Smooth muscle cell (in vitro differentiated cells): ENCODE data around the gene DOK7. TPM values are rescaled to one million over a fixed set of nuclear protein-coding genes. Genes with fewer than 3 reads are reported as not detected.

Source experiments
- DNase-seq: peaks from one replicate; lab custom pipeline; 2025; ENCODE audit not compliant: unreplicated experiment; lab: John Stamatoyannopoulos, UW
- H2AFZ ChIP-seq: fragments of 200-600 bp; sonication (generic); 2 replicates; pipeline ENCODE4 v1.6.0; 2016; ENCODE audit warnings: antibody characterized with exemption, low read depth, mild to moderate bottlenecking
- H3F3A ChIP-seq: fragments of 200-600 bp; sonication (generic); 2 replicates; pipeline ENCODE4 v1.6.0; 2017; ENCODE audit warnings: antibody characterized with exemption, low read depth
- H3K27ac ChIP-seq: fragments of 200-600 bp; sonication (generic); 2 replicates; pipeline ENCODE4 v1.5.1; 2016; ENCODE audit warnings: low read depth, mild to moderate bottlenecking
- H3K27me3 ChIP-seq: fragments of 200-600 bp; sonication (generic); 2 replicates; pipeline ENCODE4 v1.6.1; 2016; ENCODE audit warnings: low read depth, mild to moderate bottlenecking
- H3K36me3 ChIP-seq: fragments of 200-600 bp; sonication (generic); 2 replicates; pipeline ENCODE4 v1.5.1; 2016; ENCODE audit warnings: low read depth
- H3K4me1 ChIP-seq: fragments of 200-600 bp; sonication (generic); 2 replicates; pipeline ENCODE4 v1.5.1; 2016; ENCODE audit warnings: low read depth
- H3K4me2 ChIP-seq: fragments of 200-600 bp; sonication (generic); 2 replicates; pipeline ENCODE4 v1.6.0; 2016; ENCODE audit warnings: mild to moderate bottlenecking
- H3K4me3 ChIP-seq: fragments of 200-600 bp; sonication (generic); 2 replicates; pipeline ENCODE4 v1.5.1; 2016; ENCODE audit warnings: mild to moderate bottlenecking
- H3K79me2 ChIP-seq: fragments of 200-600 bp; sonication (generic); 2 replicates; pipeline ENCODE4 v1.6.0; 2016; ENCODE audit warnings: low read depth, mild to moderate bottlenecking
- H3K9ac ChIP-seq: fragments of 200-600 bp; sonication (generic); 2 replicates; pipeline ENCODE4 v1.6.0; 2016; ENCODE audit warnings: low read depth
- H3K9me3 ChIP-seq: fragments of 200-600 bp; sonication (generic); replicated peaks from 2 replicates; pipeline ENCODE4 v1.5.1; 2016; ENCODE audit warnings: low read depth
- H4K20me1 ChIP-seq: fragments of 200-600 bp; sonication (generic); 2 replicates; pipeline ENCODE4 v1.6.0; 2016; ENCODE audit warnings: low read depth
- CTCF ChIP-seq: fragments of 200-600 bp; sonication (generic); IDR thresholded peaks from 2 replicates; pipeline ENCODE4 v1.5.1; 2017; ENCODE audit warnings: borderline replicate concordance, mild to moderate bottlenecking, antibody characterized with exemption; ENCODE audit not compliant: insufficient read depth, poor library complexity, severe bottlenecking
- WGBS: methylation state at CpG from one replicate; pipeline ENCODE4 v1.1.7; 2016; ENCODE audit warnings: low lambda C conversion rate; 5-methylcytosine and 5-hydroxymethylcytosine counted together
- polyA plus RNA-seq: library from polyadenylated mRNA; unstranded; fragments of >200 nt; fragmentation: Nextera tagmentation; extraction: Ambion mirVana; gene quantifications from 2 replicates; pipeline ENCODE4 v1.2.1, GENCODE V29; 2016
- total RNA-seq: library from RNA; depleted of rRNA; stranded (reverse); fragments of >200 nt; gene quantifications from 2 replicates; pipeline ENCODE4 v1.2.3, GENCODE V29; 2014

Gene DOK7
- total and polyA plus RNA-seq, 2 experiments from 2014 or later = not detected

GRCh38 chr4:3475713-3476260 lies 12.7 kb downstream of the DOK7 start:
- no peak overlapping the region for H3K4me2 ChIP-seq
- H3K79me2 ChIP-seq = no peaks in the 10 kb centered on the region
- H3K27me3 ChIP-seq = no peaks in the 10 kb centered on the region
- peaks cover 10% of the 10 kb centered on the region for H3K4me1 ChIP-seq
- no peak overlapping the region for H2AFZ ChIP-seq
- no peak for DNase-seq
- H3K27ac ChIP-seq = no peak overlapping the region
- no peaks in the 10 kb centered on the region for H3K36me3 ChIP-seq
- no peaks in the 10 kb centered on the region for H3K9me3 ChIP-seq
- no peak overlapping the region for H3K4me3 ChIP-seq
- no peaks in the 10 kb centered on the region for H3F3A ChIP-seq
- no peaks in the 10 kb centered on the region for H4K20me1 ChIP-seq
- no peak overlapping the region for H3K9ac ChIP-seq
- 77% methylated on average over 5 of the region's 22 CpGs for WGBS
- no peak for TF ChIP-seq CTCF

GRCh38 chr4:3476341-3476747 lies 13.2 kb downstream of the DOK7 start:
- Histone ChIP-seq H3K4me3 (no peak overlapping the region), H3K79me2 (no peaks in the 10 kb centered on the region), H3K36me3 (no peaks in the 10 kb centered on the region), H3K4me2 (no peak overlapping the region), H3K27me3 (no peaks in the 10 kb centered on the region), H3F3A (no peaks in the 10 kb centered on the region), H3K9me3 (no peaks in the 10 kb centered on the region), H3K9ac (no peak overlapping the region), H3K27ac (no peak overlapping the region), H3K4me1 (peaks cover 16% of the 10 kb centered on the region), H2AFZ (no peak overlapping the region), H4K20me1 (no peaks in the 10 kb centered on the region)
- no peak for TF ChIP-seq CTCF
- DNase-seq = no peak
- WGBS = 86% methylated on average over 22 of the region's 22 CpGs

- Histone ChIP-seq H3K36me3 (no peaks in the 10 kb centered on the region), H3K27ac (no peak overlapping the region), H3K4me2 (no peak overlapping the region), H3K9me3 (no peaks in the 10 kb centered on the region), H2AFZ (no peak overlapping the region), H3K79me2 (no peaks in the 10 kb centered on the region), H3K27me3 (no peaks in the 10 kb centered on the region), H3F3A (peaks cover 3% of the 10 kb centered on the region), H4K20me1 (no peaks in the 10 kb centered on the region), H3K4me3 (no peak overlapping the region), H3K9ac (no peak overlapping the region), H3K4me1 (peaks cover 20% of the 10 kb centered on the region)
- TF ChIP-seq CTCF = no peak
- DNase-seq = no peak
- 93% methylated on average over 27 of the region's 27 CpGs for WGBS
Observed at GRCh38 chr4:3476936-3477749, 14.0 kb downstream of the DOK7 start.
